DMS79 (cell line): ENCODE measurements around the gene UBASH3B.

Source experiments
- DNase-seq: peaks from one replicate; lab custom pipeline; 2025; lab: John Stamatoyannopoulos, UW

The UBASH3B gene

GRCh38 chr11:122731500-122731913 lies 76.0 kb downstream of the UBASH3B start:
- DNase-seq: no peak

- DNase-seq: no peak
Observed at GRCh38 chr11:122732342-122733315, 77.1 kb downstream of the UBASH3B start.

- DNase-seq: peak; percentile 27
Observed at GRCh38 chr11:122733318-122733717, 77.8 kb downstream of the UBASH3B start.

- no peak for DNase-seq
Observed at GRCh38 chr11:122734848-122735496, 79.5 kb downstream of the UBASH3B start.

GRCh38 chr11:122737951-122738693 lies 82.6 kb downstream of the UBASH3B start:
- DNase-seq: no peak

GRCh38 chr11:122741613-122742300 lies 86.2 kb downstream of the UBASH3B start:
- no peak for DNase-seq

- no peak for DNase-seq
Observed at GRCh38 chr11:122742301-122743018, 86.9 kb downstream of the UBASH3B start.

GRCh38 chr11:122743097-122743741 lies 87.7 kb downstream of the UBASH3B start:
- no peak for DNase-seq

GRCh38 chr11:122743949-122744348 lies 88.4 kb downstream of the UBASH3B start:
- DNase-seq: no peak

GRCh38 chr11:122744357-122744756 lies 88.8 kb downstream of the UBASH3B start:
- no peak for DNase-seq

- no peak for DNase-seq
Observed at GRCh38 chr11:122745111-122745510, 89.6 kb downstream of the UBASH3B start.

GRCh38 chr11:122746050-122746478 lies 90.5 kb downstream of the UBASH3B start:
- no peak for DNase-seq

GRCh38 chr11:122746611-122747244 lies 91.2 kb downstream of the UBASH3B start:
- no peak for DNase-seq

GRCh38 chr11:122747351-122747781 lies 91.8 kb downstream of the UBASH3B start:
- no peak for DNase-seq

- no peak for DNase-seq
Observed at GRCh38 chr11:122749005-122749687, 93.6 kb downstream of the UBASH3B start.

GRCh38 chr11:122750049-122750448 lies 94.5 kb downstream of the UBASH3B start:
- no peak for DNase-seq

GRCh38 chr11:122751292-122752070 lies 96.0 kb downstream of the UBASH3B start:
- DNase-seq: no peak

- no peak for DNase-seq
Observed at GRCh38 chr11:122754028-122754427, 98.5 kb downstream of the UBASH3B start.
